Mesenchymal stem cell (in vitro differentiated cells and primary cell): Measurements from ENCODE around the gene CCDC148.

Source experiments
- DNase-seq: peaks from one replicate; pipeline ENCODE4 v3.0.0-alpha.2; 2013
- H2AFZ ChIP-seq: one replicate; pipeline ENCODE4 v1.6.1; 2013; ENCODE audit warnings: low read depth, mild to moderate bottlenecking, control low read depth, inconsistent platforms, low read length, moderate library complexity
- H2AK5ac ChIP-seq: 2 replicates; pipeline ENCODE4 v1.6.1; 2013; ENCODE audit warnings: low read length, moderate library complexity, mild to moderate bottlenecking, inconsistent platforms; ENCODE audit not compliant: severe bottlenecking
- H2BK120ac ChIP-seq: one replicate; pipeline ENCODE4 v1.6.1; 2013; ENCODE audit warnings: low read depth, mild to moderate bottlenecking, inconsistent platforms, low read length, moderate library complexity
- H2BK12ac ChIP-seq, 2 experiments: one replicate each; pipeline ENCODE4 v1.6.1; 2013; ENCODE audit warnings: inconsistent platforms in 2 of 2, low read length in 2 of 2, mild to moderate bottlenecking in 2 of 2, moderate library complexity in 2 of 2, control low read depth in 1 of 2
- H2BK15ac ChIP-seq: one replicate; pipeline ENCODE4 v1.6.1; 2013; ENCODE audit warnings: mild to moderate bottlenecking, low read depth, inconsistent platforms; ENCODE audit not compliant: poor library complexity, severe bottlenecking
- H2BK5ac ChIP-seq: 2 replicates; pipeline ENCODE4 v1.6.1; 2013; ENCODE audit warnings: low read depth, mild to moderate bottlenecking, low read length, control low read depth, inconsistent platforms; ENCODE audit not compliant: poor library complexity, severe bottlenecking
- H3K14ac ChIP-seq, 2 experiments: one replicate each; pipeline ENCODE4 v1.6.1; 2013; ENCODE audit warnings: inconsistent platforms in 2 of 2, low read length in 2 of 2, control low read depth in 1 of 2, mild to moderate bottlenecking in 1 of 2, moderate library complexity in 1 of 2
- H3K18ac ChIP-seq, 2 experiments: one replicate each; pipeline ENCODE4 v1.6.1; 2013; ENCODE audit warnings: inconsistent platforms in 2 of 2, low read length in 2 of 2, control low read depth in 1 of 2, low read depth in 1 of 2, mild to moderate bottlenecking in 1 of 2
- H3K23ac ChIP-seq, 2 experiments: one replicate each; pipeline ENCODE4 v1.6.1; 2013; ENCODE audit warnings: inconsistent platforms in 2 of 2, low read length in 2 of 2, mild to moderate bottlenecking in 2 of 2, moderate library complexity in 2 of 2, control low read depth in 1 of 2
- H3K27ac ChIP-seq: 2 replicates; pipeline ENCODE4 v1.5.1; 2013; ENCODE audit warnings: mild to moderate bottlenecking, moderate library complexity, low read length, control low read depth, inconsistent platforms; ENCODE audit not compliant: poor library complexity, severe bottlenecking
- H3K27me3 ChIP-seq, 2 experiments: 2 replicates each; pipeline versions ENCODE4 v1.6.1 to v1.7.0; 2013; ENCODE audit warnings: low read length in 2 of 2, mild to moderate bottlenecking in 2 of 2, moderate library complexity in 2 of 2, control low read depth in 1 of 2, inconsistent platforms in 1 of 2; ENCODE audit not compliant: control insufficient read depth in 1 of 2, insufficient read depth in 1 of 2
- H3K36me3 ChIP-seq, 2 experiments: 2 replicates each; pipeline versions ENCODE4 v1.6.1 to v1.7.0; 2013; ENCODE audit warnings: low read length in 2 of 2, control low read depth in 1 of 2, inconsistent platforms in 1 of 2, low read depth in 1 of 2, mild to moderate bottlenecking in 1 of 2; ENCODE audit not compliant: insufficient read depth in 2 of 2, control insufficient read depth in 1 of 2
- H3K4ac ChIP-seq, 2 experiments: one replicate each; pipeline ENCODE4 v1.6.1; 2013; ENCODE audit warnings: inconsistent platforms in 2 of 2, low read length in 2 of 2, mild to moderate bottlenecking in 2 of 2, moderate library complexity in 2 of 2, control low read depth in 1 of 2, low read depth in 1 of 2
- H3K4me1 ChIP-seq: 2 replicates; pipeline ENCODE4 v1.6.1; 2013; ENCODE audit warnings: low read depth, low read length, control low read depth; ENCODE audit not compliant: control insufficient read depth, insufficient read depth
- H3K4me2 ChIP-seq: 2 replicates; pipeline ENCODE4 v1.6.1; 2013; ENCODE audit warnings: low read length, mild to moderate bottlenecking, inconsistent platforms; ENCODE audit not compliant: poor library complexity, severe bottlenecking
- H3K4me3 ChIP-seq, 2 experiments: 2 replicates each; pipeline versions ENCODE4 v1.5.1 to v1.7.0; 2013; ENCODE audit warnings: low read length in 2 of 2, mild to moderate bottlenecking in 2 of 2, control low read depth in 1 of 2, low read depth in 1 of 2; ENCODE audit not compliant: insufficient read depth in 1 of 2
- H3K79me1 ChIP-seq: replicated peaks from 2 replicates; pipeline ENCODE4 v1.6.1; 2013; ENCODE audit warnings: mild to moderate bottlenecking, control low read depth, low read length, inconsistent platforms; ENCODE audit not compliant: poor library complexity, severe bottlenecking
- H3K9ac ChIP-seq: 2 replicates; pipeline ENCODE4 v1.7.0; 2013; ENCODE audit warnings: mild to moderate bottlenecking, low read length, moderate library complexity
- H3K9me3 ChIP-seq: 2 replicates; pipeline ENCODE4 v1.7.0; 2013; ENCODE audit warnings: mild to moderate bottlenecking, low read length; ENCODE audit not compliant: control insufficient read depth
- H4K8ac ChIP-seq: one replicate; pipeline ENCODE4 v1.6.1; 2013; ENCODE audit warnings: inconsistent platforms, mild to moderate bottlenecking, low read length, moderate library complexity
- H4K91ac ChIP-seq: one replicate; pipeline ENCODE4 v1.6.1; 2013; ENCODE audit warnings: mild to moderate bottlenecking, low read length, inconsistent platforms
- WGBS: methylation state at CpG from one replicate; pipeline ENCODE4 v1.1.7; 2013; ENCODE audit warnings: mixed read lengths; 5-methylcytosine and 5-hydroxymethylcytosine counted together

The CCDC148 gene

GRCh38 chr2:158460632-158461297 is 4.2 kb upstream of the CCDC148 start:
- WGBS: 98% methylated on average over 3 of the region's 3 CpGs
- Histone ChIP-seq H3K36me3 (no peaks in the 10 kb centered on the region), H3K9ac (no peak overlapping the region)

GRCh38 chr2:158459161-158460003 is 2.8 kb upstream of the CCDC148 start:
- H3K4ac ChIP-seq: no peak overlapping the region
- H3K23ac ChIP-seq: no peak overlapping the region
- H3K36me3 ChIP-seq: no peaks in the 10 kb centered on the region
- H4K8ac ChIP-seq: no peak overlapping the region
- no peak overlapping the region for H3K9ac ChIP-seq
- H2BK15ac ChIP-seq: no peak overlapping the region
- H3K27me3 ChIP-seq: no peaks in the 10 kb centered on the region
- no peak overlapping the region for H3K18ac ChIP-seq
- H2AK5ac ChIP-seq: no peak overlapping the region
- no peaks in the 10 kb centered on the region for H3K9me3 ChIP-seq
- H2BK120ac ChIP-seq: no peak overlapping the region
- peak overlapping the region; percentile 29 for H3K4me2 ChIP-seq
- H3K79me1 ChIP-seq: peaks cover 5% of the 10 kb centered on the region
- no peak overlapping the region for H2BK12ac ChIP-seq
- 50% methylated on average over 6 of the region's 9 CpGs for WGBS
- DNase-seq: no peak
- H2BK5ac ChIP-seq: no peak overlapping the region
- no peak overlapping the region for H3K4me3 ChIP-seq
- H2AFZ ChIP-seq: no peak overlapping the region
- H4K91ac ChIP-seq: no peak overlapping the region
- no peak overlapping the region for H3K27ac ChIP-seq
- no peak overlapping the region for H3K14ac ChIP-seq
- H3K4me1 ChIP-seq: peaks cover 4% of the 10 kb centered on the region

More at GRCh38 chr2:158460632-158461297, 4.2 kb upstream of the CCDC148 start:
- Histone ChIP-seq H2BK15ac (no peak overlapping the region), H3K27ac (no peak overlapping the region), H4K8ac (no peak overlapping the region), H2BK120ac (no peak overlapping the region), H3K79me1 (peaks cover 3% of the 10 kb centered on the region), H3K4me2 (no peak overlapping the region), H2AK5ac (no peak overlapping the region), H4K91ac (no peak overlapping the region), H2BK5ac (no peak overlapping the region), H3K23ac (no peak overlapping the region), H3K4ac (no peak overlapping the region), H3K9me3 (no peaks in the 10 kb centered on the region), H2AFZ (no peak overlapping the region), H3K27me3 (no peaks in the 10 kb centered on the region), H3K4me3 (no peak overlapping the region), H3K14ac (no peak overlapping the region), H2BK12ac (no peak overlapping the region), H3K4me1 (peaks cover 4% of the 10 kb centered on the region), H3K18ac (no peak overlapping the region)
- peak; percentile 5 for DNase-seq

- peak; percentile 27 for DNase-seq
- Histone ChIP-seq H2BK12ac (no peak overlapping the region), H2AK5ac (no peak overlapping the region), H3K79me1 (peaks cover 8% of the 10 kb centered on the region), H3K18ac (no peak overlapping the region), H3K9me3 (no peaks in the 10 kb centered on the region), H3K27me3 (no peaks in the 10 kb centered on the region), H2AFZ (peak overlapping the region; percentile 87), H3K23ac (no peak overlapping the region), H2BK120ac (no peak overlapping the region), H3K36me3 (no peaks in the 10 kb centered on the region), H3K27ac (peak overlapping the region; percentile 91), H3K4me2 (peak overlapping the region; percentile 79), H3K4ac (no peak overlapping the region), H4K91ac (no peak overlapping the region), H2BK15ac (no peak overlapping the region), H3K4me3 (peak overlapping the region in 1 of 2 experiments; percentile 88), H4K8ac (no peak overlapping the region), H3K4me1 (peaks cover 2% of the 10 kb centered on the region), H2BK5ac (peak overlapping the region; percentile 4), H3K9ac (peak overlapping the region; percentile 85), H3K14ac (no peak overlapping the region)
- 23% methylated on average over 7 of the region's 9 CpGs for WGBS
Measured at GRCh38 chr2:158458617-158458920, 2.0 kb upstream of the CCDC148 start.
